T-helper 2 cell treated with Interferon-gamma antibody and Interleukin-4, amounts not matched to agents 100 ng/mL and 5 ng/mL, for 36 hours (primary cell): ENCODE data around the gene NPAS2. TPM values are rescaled to one million over a fixed set of nuclear protein-coding genes. Genes with fewer than 3 reads are reported as not detected.

Experiments
- intact Hi-C: fragments of 100-400 bp; cut with micrococcal nuclease; formaldehyde crosslinking; loops from one replicate; pipeline ENCODE4 v1.15.1; 2023
- total RNA-seq: library from RNA; stranded (reverse); gene quantifications from 2 replicates; pipeline ENCODE4 v1.2.3, GENCODE V29; 2022

Gene NPAS2
- total RNA-seq, 1 donor from 2014 or later: 5.2 TPM

DNA sequence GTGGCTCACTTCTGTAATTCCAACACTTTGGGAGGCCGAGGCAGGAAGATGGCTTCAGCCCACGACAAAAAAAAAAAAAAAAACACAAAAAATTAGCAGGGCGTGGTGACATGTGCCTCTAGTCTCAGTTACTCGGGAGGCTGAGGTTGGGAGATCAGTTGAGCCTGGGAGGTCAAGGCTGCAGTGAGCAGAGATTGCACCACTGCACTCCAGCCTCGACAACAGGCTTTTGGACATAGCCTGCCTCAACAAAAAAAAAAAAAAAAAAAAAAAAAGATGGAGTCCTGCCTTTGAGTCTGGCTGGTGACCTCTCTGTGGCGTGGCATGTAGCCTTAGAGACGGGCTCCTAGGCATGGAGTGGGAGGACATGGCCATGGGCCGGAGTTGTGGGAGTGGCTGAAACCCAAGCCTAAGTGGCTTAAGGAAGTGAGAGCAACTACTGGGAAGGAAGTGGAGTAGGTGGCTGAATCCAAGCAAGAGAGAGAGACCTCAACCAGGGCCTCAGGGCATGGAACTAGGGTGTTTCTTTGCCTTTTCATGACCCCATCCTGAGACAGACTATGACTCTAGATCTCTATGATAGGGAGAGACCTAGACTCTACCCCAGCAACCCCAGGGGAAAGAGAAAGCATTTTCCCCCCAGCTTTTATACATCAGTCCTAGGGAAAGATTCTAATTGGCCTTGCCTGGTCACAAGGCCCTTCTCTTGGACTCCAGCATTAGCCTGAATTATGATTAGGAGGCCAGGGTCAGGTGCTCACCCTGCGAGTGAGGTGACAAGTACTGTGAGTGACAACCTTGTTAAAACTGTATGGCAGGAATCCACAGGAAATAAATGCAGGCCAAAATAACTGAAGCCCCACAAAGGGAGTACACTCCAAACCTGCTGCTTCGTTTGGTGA, 34.2 kb downstream of the NPAS2 start:
- intact Hi-C loops: no loop called here

DNA sequence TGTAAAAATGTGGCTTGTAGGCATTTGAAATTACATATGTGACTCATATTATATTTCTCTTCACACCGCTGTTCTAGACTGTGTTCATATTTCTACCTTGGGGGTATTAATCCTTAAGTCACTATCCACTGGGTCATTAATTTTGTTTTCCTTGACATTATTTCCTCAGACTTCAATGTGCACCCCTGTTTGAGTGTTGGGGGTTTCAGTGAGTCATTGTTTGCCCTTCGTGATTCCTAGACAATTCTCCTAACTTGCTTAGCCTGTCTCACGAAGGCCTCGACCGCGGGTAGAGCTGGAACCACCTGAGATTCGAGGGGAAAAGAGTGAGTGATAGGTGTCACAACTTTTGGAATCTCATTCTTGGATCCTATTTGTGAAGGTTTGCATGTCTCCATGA, 35.1 kb downstream of the NPAS2 start:
- intact Hi-C loops: no loop called here

DNA sequence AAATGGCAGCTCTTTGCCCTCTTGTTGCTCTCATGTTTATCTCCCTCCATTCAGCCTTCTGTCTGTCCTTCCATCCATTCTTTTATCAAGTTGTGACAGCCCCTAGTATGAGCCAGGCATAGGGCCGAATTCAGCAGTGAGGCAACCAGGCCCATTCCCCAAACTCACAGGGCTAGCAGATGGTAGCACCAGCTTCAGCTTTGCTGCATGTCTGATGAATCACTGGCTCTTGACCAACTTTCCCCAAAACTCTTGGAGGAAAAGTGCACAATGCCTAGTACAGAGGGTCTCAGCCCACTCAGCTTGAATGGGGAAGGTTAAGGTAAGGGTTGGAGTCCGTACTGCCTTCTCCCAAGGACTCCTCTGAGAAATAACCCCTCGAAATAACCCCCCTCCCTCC, 35.7 kb downstream of the NPAS2 start:
- intact Hi-C loops: no loop called here

DNA sequence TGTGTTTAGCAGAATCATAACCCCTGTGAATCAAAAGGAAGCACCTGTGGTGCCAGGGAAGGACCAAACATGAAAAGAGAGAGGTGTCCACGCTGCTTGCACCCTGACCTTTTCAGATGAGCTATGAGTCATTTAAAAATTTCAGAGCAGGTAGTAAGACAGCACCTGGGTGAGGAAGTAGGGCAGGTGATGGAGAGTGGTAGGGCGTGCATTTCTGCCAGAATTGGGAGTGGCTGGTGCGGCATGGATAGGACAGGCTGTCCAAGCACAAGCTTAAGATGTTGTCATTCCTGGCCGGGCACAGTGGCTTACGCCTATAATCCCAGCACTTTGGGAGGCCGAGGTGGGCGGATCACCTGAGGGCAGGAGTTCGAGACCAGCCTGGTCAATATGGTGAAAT, 36.8 kb downstream of the NPAS2 start:
- intact Hi-C loops: no loop called here

DNA sequence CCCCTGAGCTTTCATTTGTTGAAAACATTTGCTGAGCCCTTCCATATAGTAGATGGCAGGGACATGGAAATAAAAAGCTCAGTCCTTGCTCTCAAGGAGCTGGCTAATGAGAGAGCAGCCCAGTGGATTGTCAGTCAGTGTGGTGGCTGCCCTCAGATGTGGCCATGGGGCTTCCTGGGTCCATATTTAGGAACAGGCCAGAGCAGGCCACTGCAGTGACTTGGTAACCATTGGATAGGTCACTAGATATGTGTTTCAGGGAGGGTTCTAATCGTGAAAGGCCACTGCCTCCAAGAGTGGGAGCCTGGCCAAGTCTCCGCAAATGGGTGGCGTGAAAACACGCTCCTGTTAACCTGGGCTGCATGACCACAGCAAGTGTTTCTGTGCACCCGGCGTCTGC, 37.4 kb downstream of the NPAS2 start:
- intact Hi-C loops: no loop called here

DNA sequence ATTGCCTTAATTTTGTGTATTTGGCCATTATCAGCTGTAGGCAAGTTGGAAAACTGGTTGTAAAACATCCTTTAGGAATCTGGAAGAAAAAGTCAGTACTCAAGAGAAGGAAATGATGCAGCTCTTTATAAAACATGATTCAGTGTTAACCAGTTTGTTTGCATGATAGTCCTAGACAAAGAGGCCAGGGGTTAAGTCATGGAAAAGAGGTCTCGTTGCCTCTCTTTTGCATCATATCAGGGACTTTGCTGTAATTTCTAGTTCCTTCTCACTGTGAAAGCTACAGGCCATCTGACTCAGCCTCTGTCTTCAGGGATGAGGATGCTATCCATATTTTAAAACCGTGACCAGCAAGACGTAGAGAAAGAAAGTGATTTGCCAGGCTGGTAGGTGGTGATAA, 38.0 kb downstream of the NPAS2 start:
- intact Hi-C loops: no loop called here

DNA sequence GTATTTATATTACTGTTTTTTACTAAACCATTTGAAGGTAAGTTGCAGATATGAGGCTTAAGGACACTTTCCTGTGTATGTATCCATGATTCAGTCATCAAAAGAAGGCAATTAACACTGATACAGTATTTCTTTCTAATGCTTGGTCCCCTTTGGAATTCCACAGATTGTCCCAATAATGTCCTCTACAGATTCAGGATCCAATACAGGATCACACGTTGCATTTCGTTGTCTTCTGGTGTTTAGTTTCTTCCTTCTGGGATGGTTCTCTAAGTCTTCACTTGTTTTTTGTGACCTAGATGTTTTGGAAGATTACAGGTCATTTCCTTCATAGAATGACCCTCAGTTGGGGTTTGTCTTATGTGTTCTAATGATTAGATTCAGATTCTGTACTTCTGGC, 40.0 kb downstream of the NPAS2 start:
- intact Hi-C loops: no loop called here

DNA sequence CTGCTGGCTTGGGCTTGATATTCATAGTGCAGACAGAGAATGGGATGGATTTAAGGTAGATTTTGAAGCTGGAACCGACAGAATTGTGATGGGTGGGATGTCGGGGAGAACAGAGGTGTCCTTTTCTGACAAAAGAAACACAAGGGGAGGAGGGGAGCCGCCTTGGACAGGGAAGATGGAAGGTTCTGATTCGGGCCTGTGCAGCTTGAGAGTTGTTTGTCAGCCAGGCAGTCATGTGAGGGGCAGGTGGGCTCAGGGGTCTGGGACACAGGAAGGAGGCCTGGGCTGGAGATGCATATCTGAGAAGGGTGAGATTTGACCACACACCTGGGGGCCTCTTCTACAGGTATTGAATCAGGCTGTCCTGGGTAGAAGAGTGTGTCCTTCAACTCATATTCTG, 41.4 kb downstream of the NPAS2 start:
- intact Hi-C loops: no loop called here

DNA sequence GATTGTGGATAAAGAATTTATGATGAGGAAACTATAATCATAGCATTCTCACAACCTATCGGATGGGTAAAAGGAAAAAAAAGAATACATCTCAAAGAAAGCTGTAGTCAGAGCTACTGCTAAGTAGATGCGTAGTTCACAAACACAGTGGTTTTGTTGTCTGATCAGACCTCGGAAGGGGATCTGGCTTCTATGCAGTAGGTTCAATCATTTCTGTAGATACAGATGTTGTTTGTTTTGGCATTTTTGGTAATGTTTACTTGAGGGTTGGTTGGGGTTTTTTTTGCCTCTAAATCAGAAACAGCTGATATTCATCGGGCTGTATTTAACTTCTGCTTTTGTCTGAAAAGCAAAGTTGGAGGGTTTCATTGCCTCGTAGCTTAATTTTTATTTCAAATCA, 42.1 kb downstream of the NPAS2 start:
- intact Hi-C loops: no loop called here

DNA sequence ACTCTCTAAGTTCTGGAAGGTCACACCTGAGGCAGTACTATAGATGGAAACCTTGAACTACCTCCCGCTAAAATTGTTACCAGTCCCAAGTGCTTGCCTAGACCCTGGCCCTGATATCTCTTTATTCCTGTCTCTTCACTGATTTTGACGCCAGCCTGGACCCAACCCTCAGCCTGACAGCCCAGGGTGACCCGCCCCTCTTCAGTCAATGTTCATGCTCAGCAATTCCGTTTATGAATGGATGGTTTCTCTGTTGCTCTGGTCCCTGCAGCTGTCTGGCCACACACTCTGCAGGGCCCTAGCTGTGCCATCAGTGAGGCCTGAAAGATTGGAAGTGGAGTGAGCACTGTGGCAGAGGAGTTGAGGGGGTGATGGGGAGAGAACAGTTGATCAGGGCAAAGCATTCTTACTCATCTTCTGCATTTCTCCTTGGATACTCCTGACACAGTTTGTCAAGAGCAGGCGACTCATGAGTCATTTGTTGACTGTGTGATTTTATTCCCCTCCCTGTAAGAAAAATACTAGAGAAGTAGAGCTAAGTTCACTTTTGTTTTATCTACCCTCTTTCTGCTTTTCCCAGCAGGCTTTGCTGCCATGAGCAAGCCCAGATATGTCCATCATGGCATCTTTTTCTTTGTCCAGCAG, 46.0 kb downstream of the NPAS2 start:
- intact Hi-C loops: no loop called here

DNA sequence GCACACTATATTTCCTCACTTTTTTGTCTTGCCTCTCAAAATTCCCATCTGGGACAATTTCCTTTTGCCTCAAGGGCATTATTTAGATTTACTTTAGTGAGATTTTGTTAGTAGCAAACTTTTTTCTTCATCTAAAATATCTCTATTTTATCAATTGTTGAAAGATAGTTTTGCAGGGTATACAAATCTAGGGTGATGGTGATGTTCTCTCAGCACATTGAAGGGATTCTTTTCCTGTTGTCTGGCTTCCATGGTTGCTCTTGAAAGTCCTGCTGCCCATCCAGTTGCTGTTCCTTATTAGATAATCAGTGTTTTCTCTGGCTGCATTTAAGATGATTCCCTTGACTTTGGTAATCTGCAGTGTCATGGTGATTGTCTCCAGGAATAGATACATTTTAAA, 48.1 kb downstream of the NPAS2 start:
- intact Hi-C loops: no loop called here

DNA sequence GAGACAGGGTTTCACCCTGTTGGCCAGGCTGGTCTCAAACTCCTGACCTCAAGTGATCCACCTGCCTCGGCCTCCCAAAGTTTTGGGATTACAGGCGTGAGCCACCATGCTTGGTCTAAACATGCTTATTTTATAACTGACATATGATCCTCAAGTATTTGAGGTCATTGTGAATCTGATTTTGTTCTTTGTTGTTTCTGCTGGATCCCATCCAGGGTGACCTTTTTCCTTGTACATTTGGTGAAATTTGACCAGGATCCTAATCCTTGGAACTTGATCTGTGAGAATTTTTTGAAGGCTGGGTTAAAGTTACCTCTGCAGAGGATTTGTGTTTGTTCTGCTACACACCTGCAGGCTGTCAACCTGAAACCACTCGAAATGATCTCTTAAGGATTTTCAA, 49.2 kb downstream of the NPAS2 start:
- intact Hi-C loops: no loop called here

DNA sequence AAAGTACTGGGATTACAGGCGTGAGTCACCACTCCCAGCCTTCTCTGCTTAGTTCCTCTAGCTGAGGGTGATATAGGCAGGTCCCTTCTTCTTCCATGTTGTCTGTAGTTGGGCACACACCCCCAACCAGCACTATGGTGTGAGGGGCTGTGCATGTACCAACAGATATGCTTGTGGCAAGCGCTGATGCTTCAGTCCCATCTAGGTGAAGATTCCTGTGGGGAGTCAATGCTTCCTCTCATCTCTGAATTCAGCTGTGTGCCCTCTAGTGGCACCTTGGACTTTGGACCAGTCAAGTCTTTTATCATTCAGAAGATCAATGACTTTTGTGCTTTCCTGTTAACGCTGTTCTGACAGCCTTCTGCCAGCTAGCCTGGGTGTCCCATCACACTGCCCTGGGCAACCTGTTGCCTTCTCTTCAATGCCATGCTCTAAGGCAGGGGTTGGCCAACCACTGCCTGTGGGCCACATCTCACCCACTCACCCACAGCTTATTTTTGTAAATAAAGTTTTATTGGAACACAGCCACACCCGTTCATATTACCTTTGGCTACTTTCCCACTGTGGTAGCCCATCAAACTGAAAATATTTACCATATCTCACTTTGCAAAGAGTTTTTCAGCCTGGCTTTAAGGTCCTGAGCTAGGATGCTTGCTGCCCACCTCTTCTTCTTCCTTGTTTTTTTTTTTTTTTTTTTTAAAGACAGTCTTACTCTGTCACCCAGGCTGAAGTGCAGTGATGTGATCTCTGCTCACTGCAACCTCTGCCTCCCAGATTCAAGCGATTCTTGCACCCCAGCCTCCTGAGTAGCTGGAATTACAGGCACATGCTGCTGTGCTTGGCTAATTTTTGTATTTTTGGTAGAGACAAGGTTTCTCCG, 51.0 kb downstream of the NPAS2 start:
- intact Hi-C loops: no loop called here

DNA sequence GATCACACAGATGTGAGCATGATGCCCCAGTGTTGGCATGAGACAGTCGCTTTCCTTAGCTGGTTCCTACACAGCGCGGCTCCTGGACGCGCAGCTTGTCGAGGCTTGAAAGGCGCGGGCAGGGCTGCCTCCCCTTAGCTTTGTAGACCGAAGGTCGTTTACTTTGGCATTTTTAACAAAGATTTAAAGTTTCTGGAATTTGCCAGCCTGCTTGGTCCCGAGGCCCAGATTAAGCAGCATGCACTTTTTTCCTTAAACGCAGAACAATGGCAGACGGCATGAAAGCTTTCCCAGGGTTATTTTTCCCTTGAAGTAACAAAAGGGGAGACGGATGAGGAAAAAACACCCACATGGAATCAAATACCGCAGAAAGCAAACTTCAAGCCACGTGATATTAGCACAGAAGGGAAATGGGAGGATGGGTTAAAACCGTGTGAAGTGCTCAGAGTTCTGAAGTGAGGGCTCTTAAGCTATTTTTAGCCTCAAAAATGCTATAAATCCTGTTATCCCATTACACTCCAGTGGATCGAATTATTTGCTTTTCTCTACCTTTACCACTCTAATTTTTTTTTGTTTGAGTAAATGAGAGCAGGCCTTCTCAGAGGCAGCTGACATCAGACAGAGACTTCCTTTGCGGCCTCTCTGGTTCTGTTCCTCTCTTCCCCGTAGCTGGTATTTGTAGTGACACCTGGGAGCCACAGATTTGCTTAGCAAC, 55.7 kb downstream of the NPAS2 start:
- intact Hi-C loops: no loop called here

DNA sequence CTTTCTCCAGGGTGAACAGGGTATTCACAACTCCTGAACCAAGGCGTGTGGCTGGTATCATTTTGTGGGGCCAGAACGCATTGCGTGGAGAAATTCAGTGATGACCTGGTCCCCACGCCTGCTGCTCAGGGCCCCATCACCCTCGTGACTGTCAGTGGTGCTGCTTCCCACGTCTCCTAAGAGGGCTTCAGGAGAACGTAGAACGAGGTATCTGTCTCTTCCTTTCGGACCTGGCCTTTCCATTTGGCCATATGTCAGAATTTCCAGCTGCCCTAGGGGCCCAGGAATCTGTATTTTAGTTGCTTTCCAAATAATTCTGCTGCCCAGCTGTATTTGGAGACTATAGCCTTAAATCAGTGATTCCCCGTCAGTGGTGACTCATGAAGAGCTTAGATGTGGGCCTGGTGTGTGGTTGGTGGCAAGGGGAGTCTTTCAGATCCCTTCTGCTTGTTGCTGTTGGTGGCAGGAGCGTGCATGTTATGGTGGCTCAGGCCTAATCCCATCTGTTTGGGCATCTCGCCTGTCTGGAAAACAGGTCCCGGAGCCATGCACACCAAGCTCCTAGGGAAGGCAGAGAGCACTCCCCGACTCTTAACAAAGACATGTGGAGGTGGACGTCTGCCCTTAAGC, 56.4 kb downstream of the NPAS2 start:
- intact Hi-C loops: no loop called here

DNA sequence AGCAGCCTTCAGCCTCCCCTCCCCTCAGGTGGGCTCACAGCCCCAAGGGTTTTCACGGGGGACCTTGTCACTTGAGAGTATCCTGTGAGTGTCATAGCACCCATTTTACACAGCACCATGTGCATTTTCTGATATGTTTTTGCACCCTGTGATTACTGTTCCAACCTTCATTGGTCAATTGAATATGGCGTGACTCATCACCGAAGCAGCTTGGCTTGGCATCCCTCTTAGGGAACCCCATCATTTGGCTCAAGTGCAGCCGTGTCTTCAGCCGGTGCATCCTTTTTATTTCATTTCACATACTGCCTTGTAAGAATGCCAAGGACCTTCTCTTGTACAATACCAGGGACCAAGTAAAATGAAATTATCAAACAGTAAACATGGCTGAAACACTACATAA, 57.6 kb downstream of the NPAS2 start:
- intact Hi-C loops: no loop called here

DNA sequence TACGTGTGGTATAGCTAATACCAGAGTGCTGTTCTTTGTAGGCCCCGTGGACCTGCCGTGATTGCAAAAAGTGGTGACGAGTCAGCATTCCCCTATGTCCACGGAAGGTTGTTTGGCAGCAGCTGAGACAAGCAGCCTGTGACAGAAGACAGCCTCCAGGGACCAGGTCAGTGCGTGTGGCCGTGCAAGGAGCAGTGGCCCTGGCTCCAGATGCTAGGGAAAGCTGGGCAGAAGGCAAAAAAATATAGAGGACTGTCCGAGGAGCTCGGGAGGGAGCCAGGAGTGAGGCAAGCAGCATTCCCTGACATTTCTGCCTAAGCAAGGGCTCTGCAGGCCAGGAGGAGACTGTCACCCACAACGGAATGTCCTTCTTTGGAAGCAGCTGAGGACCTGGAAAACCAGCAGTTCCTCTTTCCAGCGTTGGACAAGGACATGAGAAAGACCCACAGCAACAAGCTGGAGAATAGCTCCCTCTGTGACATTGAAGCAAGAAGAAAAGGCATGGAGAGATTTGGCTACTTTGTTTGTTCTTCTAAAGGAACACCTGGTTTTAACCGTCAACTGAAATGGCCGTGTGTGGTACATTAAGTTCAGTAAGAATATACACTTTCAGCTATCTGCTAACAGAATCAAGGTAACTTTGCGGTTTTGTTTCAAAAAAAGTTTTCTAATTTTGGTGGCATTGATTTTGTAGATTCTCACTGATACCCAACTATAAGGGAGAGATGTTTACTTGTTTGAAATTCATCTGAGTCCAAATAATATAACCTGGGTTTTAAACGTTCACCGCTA, 58.3 kb downstream of the NPAS2 start:
- intact Hi-C loops: no loop called here

DNA sequence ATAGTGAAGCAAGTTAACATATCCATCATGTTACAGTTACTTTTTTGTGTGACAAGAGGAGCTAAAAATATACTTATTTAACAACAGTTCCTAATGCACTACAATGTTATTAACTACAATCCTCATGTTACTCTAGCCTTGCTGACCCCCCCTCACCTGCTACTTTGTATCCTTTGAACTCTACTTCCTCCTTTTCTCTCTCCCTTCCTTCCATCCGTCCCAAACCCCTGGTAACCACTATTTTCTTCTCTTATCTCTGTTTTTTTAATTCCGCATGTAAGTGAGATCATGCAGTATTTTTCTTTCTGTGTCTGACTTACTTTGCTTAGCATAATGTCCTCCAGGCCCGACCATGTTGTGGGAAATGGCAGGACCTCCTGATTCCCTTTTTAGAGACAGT, 59.4 kb downstream of the NPAS2 start:
- intact Hi-C loops: no loop called here

DNA sequence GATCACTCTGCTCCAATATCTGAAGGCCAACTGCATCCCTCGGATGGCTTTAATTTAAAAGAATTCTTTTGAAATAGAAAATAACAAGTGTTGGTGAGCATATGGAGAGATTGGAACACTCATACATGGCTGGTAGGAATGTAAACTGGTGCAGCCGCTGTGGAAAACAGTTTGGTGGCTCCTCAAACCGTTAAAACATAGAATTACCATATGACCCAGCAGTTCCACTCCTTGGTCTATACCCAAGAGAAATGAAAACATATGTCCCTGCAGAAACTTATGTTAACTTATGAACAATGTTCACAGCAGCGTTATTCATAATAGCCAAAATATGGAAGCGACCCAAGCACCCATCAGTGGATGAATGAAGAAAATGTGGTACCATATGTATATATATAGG, 60.1 kb downstream of the NPAS2 start:
- intact Hi-C loops: no loop called here

DNA sequence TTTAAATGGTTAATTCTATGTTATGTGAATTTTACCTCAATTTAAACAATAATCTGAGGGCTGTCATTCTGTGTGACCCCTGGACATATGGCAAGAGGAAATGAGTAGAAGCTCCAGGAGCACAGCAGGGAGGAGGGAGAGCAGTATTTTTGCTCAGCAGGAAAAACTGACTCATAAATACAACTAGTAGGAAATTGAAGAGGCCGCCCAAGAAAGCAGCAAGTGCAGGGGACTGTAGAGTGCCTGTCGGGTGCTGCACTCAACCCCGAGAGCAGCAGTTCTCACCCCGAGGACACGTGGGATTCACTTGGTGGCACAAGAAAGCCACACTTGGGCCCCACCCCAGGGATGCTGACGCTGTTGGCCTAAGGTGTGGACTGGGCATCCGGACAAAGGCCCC, 60.8 kb downstream of the NPAS2 start:
- intact Hi-C loops: no loop called here
